ENCODE results near the gene TMEM44. TPM values are rescaled to one million over a fixed set of nuclear protein-coding genes. Genes with fewer than 3 reads are reported as not detected.

The TMEM44 gene
- total RNA-seq, 4 donors from 2014 or later, result 8.1 to 17.7 (median 11.6) TPM

DNA sequence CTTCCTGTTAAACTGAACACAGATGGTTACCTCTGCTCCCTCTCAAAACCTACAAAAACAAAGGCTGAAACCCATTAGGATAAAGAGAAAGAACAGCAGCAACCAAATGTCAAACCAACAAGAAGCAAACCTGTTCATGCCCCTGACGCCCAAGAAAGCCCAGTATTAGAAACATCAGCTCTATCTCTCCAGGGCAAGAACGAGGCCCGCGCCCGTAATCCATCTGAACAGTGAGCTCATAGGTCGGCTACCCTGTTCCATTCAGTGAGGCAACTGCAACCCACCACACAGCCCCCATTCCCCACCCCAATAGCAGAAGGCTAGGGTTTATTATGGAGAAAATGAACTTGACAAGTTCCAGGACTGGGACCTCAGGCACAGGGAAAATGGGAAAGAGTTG lies 28.7 kb upstream of the TMEM44 start:
- TF ChIP-seq, protein P1, sequence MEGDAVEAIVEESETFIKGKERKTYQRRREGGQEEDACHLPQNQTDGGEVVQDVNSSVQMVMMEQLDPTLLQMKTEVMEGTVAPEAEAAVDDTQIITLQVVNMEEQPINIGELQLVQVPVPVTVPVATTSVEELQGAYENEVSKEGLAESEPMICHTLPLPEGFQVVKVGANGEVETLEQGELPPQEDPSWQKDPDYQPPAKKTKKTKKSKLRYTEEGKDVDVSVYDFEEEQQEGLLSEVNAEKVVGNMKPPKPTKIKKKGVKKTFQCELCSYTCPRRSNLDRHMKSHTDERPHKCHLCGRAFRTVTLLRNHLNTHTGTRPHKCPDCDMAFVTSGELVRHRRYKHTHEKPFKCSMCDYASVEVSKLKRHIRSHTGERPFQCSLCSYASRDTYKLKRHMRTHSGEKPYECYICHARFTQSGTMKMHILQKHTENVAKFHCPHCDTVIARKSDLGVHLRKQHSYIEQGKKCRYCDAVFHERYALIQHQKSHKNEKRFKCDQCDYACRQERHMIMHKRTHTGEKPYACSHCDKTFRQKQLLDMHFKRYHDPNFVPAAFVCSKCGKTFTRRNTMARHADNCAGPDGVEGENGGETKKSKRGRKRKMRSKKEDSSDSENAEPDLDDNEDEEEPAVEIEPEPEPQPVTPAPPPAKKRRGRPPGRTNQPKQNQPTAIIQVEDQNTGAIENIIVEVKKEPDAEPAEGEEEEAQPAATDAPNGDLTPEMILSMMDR (IDR thresholded peaks at IDR 0.05; ENCODE audit: low read depth), result no peak

DNA sequence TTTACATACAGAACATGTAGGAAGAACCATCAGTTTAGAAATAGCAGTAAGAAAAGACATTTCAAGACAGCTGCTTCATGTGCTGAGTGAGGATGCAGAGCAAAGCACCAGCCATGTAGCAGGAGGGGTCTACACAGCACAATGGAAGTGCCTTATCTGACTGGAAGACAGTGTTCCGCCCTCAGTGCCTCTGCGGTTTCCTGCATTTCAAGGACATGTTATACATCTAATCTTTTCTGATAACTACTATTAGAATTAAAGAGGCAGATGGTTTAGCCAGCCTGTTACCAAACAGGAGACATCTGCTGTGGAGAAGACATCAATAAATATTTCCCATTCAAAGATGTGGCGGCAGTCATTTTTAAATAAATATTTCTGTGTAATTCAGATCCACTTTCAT lies 28.2 kb upstream of the TMEM44 start:
- TF ChIP-seq, protein P1 (IDR thresholded peaks at IDR 0.05; ENCODE audit: low read depth), result no peak

DNA sequence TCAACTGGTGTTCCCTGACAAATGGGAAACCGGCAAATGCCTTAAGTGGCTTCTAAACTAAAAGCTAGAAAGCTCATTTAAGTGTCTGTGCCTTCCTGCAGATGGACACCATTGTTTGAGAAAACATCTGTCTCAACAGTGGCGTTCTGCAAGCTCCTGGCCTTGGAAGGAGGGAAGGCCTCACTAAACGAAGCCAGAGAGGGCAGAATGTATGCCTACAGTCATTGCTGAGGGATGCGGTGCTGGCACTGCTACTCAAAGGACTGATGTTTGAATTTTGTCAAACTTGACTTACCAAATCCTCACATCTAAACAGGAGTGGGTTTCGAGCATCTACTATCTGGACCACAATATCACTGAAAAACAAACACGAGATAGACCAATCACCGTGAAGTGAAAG lies 26.6 kb upstream of the TMEM44 start:
- TF ChIP-seq, protein P1 (IDR thresholded peaks at IDR 0.05; ENCODE audit: low read depth), result no peak

DNA sequence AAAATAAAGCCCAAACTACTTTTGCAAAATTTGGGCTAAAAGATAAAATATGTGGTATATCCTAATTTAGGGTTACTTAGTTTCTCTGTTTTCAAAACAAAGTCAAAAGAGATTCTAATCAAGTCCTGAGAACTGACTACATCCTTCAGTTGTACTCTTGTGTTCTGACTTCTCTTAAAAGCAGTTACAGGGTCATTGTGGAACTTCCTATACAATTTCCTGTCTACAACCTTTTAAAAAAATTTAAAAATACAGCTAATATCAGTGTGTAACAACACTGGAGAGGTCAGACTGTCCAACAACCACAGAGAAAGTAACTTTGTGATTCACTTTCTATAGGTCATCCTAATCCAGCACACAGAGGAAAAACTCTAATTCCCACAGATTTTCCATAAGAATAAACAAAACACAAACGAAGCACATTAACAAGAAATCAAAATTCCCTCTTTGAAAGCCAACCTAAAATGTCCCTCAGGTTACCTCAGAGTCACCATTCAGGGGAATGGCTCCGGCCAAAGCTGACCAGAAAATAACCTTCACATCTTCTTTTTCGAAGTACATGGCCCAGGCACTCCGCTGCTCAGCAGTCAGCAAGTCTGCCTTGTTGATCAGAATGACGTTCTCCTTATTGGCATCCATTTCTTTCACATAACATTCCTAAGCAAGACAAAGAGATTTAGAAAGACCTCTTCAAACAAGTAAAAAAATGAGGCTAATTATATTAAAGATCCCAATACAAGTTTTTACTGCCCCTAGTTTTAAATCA lies 25.4 kb upstream of the TMEM44 start:
- TF ChIP-seq, protein P1 (IDR thresholded peaks at IDR 0.05; ENCODE audit: low read depth), result no peak

DNA sequence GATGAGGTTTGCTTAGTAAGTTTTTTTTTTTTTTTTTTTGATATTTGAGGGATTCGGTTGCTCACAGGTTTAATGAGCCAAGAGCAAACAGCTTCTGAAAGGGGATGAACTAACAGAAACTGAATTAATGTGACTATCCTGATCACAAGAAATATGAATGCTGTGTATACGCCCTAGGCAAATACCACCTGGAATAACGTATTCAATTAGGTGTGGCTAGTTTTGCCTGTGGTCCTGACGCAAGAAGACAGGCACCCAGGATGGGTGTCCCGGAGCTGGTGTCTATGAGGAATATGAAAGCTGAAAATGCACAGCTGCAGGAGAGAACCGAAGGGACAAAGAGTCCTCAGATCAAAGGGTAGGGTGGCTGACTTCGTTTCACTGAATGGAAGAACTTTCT lies 24.2 kb upstream of the TMEM44 start:
- TF ChIP-seq, protein P1 (IDR thresholded peaks at IDR 0.05; ENCODE audit: low read depth), result no peak

DNA sequence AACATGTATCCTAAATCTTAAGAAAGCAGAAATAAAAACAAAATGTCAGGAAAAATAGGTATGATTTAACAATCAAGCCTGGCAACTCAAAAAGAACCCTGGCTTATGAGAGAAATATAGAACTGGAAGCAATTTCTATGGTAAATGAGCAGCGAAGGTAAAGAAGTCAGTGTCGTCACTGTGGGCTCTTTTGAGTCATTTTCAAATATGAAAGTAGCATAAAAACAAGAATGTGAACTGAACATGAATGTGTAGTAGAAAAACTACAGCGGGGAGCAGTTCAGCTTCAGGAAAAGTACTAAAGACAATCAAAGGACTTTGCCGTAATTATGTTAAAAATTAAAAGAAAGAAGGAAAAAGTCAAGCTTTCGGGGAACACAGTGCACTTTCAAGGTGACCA lies 21.2 kb upstream of the TMEM44 start:
- TF ChIP-seq, protein P1 (IDR thresholded peaks at IDR 0.05; ENCODE audit: low read depth), result no peak

DNA sequence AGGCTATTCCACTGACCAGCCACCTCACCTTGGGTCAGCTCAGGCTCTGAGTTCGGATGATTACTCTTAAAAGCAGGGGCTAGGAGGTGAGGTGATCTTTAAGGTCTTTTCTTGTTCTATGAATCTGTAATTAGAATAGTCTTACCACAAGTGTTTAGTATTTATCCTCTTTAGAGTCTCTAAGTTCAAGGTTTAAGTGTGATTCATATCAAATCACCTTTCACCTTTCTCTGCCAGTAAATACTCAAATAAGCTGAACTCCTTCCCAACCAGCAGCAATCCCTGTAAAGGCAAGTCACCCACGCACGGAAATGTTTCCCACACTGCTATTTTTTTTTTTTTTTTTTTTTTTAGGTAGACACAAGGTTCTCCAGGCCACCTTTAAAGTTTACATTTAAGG lies 14.5 kb upstream of the TMEM44 start:
- TF ChIP-seq, protein P1 (IDR thresholded peaks at IDR 0.05; ENCODE audit: low read depth), result no peak

Measured in subcutaneous adipose tissue (tissue), 4 donors.